Measurements from ENCODE around the gene HMGB1. TPM values are rescaled to one million over a fixed set of nuclear protein-coding genes. Genes with fewer than 3 reads are reported as not detected.

Gene HMGB1
- total and polyA plus RNA-seq, 2 experiments from 2014 or later = 727 to 2,970 TPM

DNA sequence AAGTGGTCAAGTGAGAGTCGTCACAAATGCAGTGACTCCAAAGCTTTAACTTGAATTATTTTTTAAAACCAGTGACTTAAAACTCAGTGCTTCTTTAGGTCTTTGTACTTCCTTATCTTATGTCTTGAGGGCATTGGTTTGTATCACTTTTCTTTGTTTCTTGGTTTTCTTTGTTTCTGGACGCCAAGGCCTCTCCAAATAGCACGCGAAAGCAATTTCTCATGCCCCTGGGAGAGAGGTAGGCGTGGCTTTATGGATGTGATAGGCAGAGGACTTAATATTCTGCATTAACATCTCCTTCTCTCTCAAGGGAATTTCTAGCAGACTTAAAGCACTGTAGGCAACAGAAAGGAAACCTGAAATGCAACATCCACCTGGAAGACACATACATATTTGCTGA lies 22.8 kb downstream of the HMGB1 start:
- H3K9me3 Mint-ChIP-seq = no peaks in the 10 kb centered on the region
- no peak overlapping the region for H3K4me2 ChIP-seq
- no peaks in the 10 kb centered on the region for H4K20me1 ChIP-seq (replicated peaks; ENCODE audit: insufficient read depth)
- H3K4me1 ChIP-seq (ENCODE audit: insufficient read depth) = peaks cover 16% of the 10 kb centered on the region
- H3K36me3 ChIP-seq (ENCODE audit: insufficient read depth) = no peaks in the 10 kb centered on the region
- no peaks in the 10 kb centered on the region; the same call in 1 of the 2 replicates for H3F3A ChIP-seq (replicated peaks; ENCODE audit: low read depth)
- no peaks in the 10 kb centered on the region for H3K9me2 ChIP-seq (ENCODE audit: insufficient read depth)
- H3K4me1 Mint-ChIP-seq = peaks cover 29% of the 10 kb centered on the region
- DNase-seq (ENCODE audit: low spot score) (no peak), ATAC-seq (no peak)
- H3K4me3 Mint-ChIP-seq = no peak overlapping the region
- H3K27ac ChIP-seq (ENCODE audit: low read depth) = no peak overlapping the region
- H2AFZ ChIP-seq = peak overlapping the region; percentile 23; the same call in 1 of the 2 replicates
- peaks cover 9% of the 10 kb centered on the region for H3K27me3 Mint-ChIP-seq (ENCODE audit: insufficient read depth, low read depth, poor library complexity)
- H3K27ac Mint-ChIP-seq = no peak overlapping the region
- H3K4me3 ChIP-seq = no peak overlapping the region
- no peaks in the 10 kb centered on the region for H3K36me3 Mint-ChIP-seq (ENCODE audit: low read depth)
- TF ChIP-seq, protein P1, sequence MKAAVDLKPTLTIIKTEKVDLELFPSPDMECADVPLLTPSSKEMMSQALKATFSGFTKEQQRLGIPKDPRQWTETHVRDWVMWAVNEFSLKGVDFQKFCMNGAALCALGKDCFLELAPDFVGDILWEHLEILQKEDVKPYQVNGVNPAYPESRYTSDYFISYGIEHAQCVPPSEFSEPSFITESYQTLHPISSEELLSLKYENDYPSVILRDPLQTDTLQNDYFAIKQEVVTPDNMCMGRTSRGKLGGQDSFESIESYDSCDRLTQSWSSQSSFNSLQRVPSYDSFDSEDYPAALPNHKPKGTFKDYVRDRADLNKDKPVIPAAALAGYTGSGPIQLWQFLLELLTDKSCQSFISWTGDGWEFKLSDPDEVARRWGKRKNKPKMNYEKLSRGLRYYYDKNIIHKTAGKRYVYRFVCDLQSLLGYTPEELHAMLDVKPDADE (IDR thresholded peaks at IDR 0.05) = no peak
- TF ChIP-seq, protein P2, sequence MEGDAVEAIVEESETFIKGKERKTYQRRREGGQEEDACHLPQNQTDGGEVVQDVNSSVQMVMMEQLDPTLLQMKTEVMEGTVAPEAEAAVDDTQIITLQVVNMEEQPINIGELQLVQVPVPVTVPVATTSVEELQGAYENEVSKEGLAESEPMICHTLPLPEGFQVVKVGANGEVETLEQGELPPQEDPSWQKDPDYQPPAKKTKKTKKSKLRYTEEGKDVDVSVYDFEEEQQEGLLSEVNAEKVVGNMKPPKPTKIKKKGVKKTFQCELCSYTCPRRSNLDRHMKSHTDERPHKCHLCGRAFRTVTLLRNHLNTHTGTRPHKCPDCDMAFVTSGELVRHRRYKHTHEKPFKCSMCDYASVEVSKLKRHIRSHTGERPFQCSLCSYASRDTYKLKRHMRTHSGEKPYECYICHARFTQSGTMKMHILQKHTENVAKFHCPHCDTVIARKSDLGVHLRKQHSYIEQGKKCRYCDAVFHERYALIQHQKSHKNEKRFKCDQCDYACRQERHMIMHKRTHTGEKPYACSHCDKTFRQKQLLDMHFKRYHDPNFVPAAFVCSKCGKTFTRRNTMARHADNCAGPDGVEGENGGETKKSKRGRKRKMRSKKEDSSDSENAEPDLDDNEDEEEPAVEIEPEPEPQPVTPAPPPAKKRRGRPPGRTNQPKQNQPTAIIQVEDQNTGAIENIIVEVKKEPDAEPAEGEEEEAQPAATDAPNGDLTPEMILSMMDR (conservative IDR thresholded peaks at IDR 0.05; ENCODE audit: low read depth in 2 of 2) = no peak
- TF ChIP-seq CREB1 (CRISPR knock-in tag; IDR thresholded peaks at IDR 0.05; ENCODE audit: low read depth) (no peak), ZNF331 (CRISPR knock-in tag; IDR thresholded peaks at IDR 0.05; ENCODE audit: low read depth) (no peak)
- no peaks in the 10 kb centered on the region for H3K27me3 ChIP-seq (ENCODE audit: insufficient read depth)
- no peaks in the 10 kb centered on the region for H3K79me2 ChIP-seq (replicated peaks; ENCODE audit: insufficient read depth)

DNA sequence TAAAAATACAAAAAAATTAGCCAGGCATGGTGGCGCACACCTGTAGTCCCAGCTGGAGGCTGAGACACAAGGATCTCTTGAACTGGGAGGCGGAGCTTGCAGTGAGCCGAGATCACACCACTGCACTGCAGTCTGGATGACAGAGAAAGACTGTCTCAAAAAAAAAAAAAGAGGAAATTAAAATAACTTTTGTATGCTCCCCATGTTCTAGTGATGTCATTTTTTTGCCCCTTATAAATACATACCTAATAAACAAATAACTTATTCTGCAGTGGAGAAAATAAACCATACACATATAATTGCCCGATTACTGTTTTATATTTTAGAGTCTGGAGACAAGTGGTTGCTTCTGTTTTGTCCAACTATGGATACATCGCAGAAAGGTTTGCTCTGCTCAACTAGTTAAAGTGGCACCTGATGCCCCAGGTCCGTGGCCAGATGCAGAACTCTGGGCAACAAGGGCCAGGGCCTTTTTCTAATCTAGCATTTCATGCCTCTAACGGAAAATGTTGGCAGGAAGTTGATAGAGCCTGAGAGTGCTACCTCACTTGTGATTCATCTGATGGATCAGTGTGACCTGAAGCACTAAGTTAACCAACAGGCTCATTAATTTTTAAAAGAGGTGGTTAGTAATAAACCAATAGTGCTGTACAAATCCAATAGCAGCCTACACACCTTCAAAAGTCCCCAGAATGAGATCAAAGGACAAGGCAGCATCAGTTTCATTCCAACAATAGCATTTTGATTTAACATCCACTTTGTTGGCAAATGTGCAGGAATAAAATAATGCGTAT lies 24.6 kb downstream of the HMGB1 start:
- no peaks in the 10 kb centered on the region for H3K9me2 ChIP-seq (ENCODE audit: insufficient read depth)
- Mint-ChIP-seq H3K27me3 (ENCODE audit: insufficient read depth, low read depth, poor library complexity) (peaks cover 9% of the 10 kb centered on the region), H3K27ac (no peak overlapping the region), H3K9me3 (no peaks in the 10 kb centered on the region), H3K4me3 (no peak overlapping the region), H3K36me3 (ENCODE audit: low read depth) (no peaks in the 10 kb centered on the region), H3K4me1 (peaks cover 19% of the 10 kb centered on the region)
- H3F3A ChIP-seq (replicated peaks; ENCODE audit: low read depth) = no peaks in the 10 kb centered on the region; the same call in 1 of the 2 replicates
- no peaks in the 10 kb centered on the region for H3K79me2 ChIP-seq (replicated peaks; ENCODE audit: insufficient read depth)
- H3K27ac ChIP-seq (ENCODE audit: low read depth) = no peak overlapping the region
- no peaks in the 10 kb centered on the region for H4K20me1 ChIP-seq (replicated peaks; ENCODE audit: insufficient read depth)
- H3K4me2 ChIP-seq = no peak overlapping the region
- ATAC-seq (no peak), DNase-seq (ENCODE audit: low spot score) (no peak)
- no peaks in the 10 kb centered on the region for H3K27me3 ChIP-seq (ENCODE audit: insufficient read depth)
- H3K4me3 ChIP-seq = no peak overlapping the region
- peaks cover 16% of the 10 kb centered on the region for H3K4me1 ChIP-seq (ENCODE audit: insufficient read depth)
- H3K36me3 ChIP-seq (ENCODE audit: insufficient read depth) = no peaks in the 10 kb centered on the region
- no peak overlapping the region for H2AFZ ChIP-seq
- TF ChIP-seq CREB1 (CRISPR knock-in tag; IDR thresholded peaks at IDR 0.05; ENCODE audit: low read depth) = no peak
- TF ChIP-seq, protein P2 (conservative IDR thresholded peaks at IDR 0.05; ENCODE audit: low read depth in 2 of 2) = no peak
- no peak for TF ChIP-seq POLR2AphosphoS5 (IDR thresholded peaks at IDR 0.05; ENCODE audit: low read depth)
- no peak for TF ChIP-seq NANOG (IDR thresholded peaks at IDR 0.05; ENCODE audit: borderline replicate concordance)
- TF ChIP-seq JUNB (IDR thresholded peaks at IDR 0.05; ENCODE audit: unreplicated experiment) = no peak
- no peak for TF ChIP-seq EZH2 (IDR thresholded peaks at IDR 0.05; ENCODE audit: low read depth, unreplicated experiment)
- TF ChIP-seq ZNF331 (CRISPR knock-in tag; IDR thresholded peaks at IDR 0.05; ENCODE audit: low read depth) = no peak
- TF ChIP-seq ZNF114 (CRISPR knock-in tag; IDR thresholded peaks at IDR 0.05) = no peak
- TF ChIP-seq, protein P1 (IDR thresholded peaks at IDR 0.05) = no peak
- TF ChIP-seq, protein P3, sequence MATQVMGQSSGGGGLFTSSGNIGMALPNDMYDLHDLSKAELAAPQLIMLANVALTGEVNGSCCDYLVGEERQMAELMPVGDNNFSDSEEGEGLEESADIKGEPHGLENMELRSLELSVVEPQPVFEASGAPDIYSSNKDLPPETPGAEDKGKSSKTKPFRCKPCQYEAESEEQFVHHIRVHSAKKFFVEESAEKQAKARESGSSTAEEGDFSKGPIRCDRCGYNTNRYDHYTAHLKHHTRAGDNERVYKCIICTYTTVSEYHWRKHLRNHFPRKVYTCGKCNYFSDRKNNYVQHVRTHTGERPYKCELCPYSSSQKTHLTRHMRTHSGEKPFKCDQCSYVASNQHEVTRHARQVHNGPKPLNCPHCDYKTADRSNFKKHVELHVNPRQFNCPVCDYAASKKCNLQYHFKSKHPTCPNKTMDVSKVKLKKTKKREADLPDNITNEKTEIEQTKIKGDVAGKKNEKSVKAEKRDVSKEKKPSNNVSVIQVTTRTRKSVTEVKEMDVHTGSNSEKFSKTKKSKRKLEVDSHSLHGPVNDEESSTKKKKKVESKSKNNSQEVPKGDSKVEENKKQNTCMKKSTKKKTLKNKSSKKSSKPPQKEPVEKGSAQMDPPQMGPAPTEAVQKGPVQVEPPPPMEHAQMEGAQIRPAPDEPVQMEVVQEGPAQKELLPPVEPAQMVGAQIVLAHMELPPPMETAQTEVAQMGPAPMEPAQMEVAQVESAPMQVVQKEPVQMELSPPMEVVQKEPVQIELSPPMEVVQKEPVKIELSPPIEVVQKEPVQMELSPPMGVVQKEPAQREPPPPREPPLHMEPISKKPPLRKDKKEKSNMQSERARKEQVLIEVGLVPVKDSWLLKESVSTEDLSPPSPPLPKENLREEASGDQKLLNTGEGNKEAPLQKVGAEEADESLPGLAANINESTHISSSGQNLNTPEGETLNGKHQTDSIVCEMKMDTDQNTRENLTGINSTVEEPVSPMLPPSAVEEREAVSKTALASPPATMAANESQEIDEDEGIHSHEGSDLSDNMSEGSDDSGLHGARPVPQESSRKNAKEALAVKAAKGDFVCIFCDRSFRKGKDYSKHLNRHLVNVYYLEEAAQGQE (IDR thresholded peaks at IDR 0.05; ENCODE audit: unreplicated experiment) = no peak
- TF ChIP-seq EZH2phosphoT487 (IDR thresholded peaks at IDR 0.05; ENCODE audit: unreplicated experiment) = no peak
- TF ChIP-seq STAT1 (IDR thresholded peaks at IDR 0.05; ENCODE audit: unreplicated experiment) = no peak
